HEK293 (cell line): ENCODE data around the gene SULF2.

Source experiments
- CTCF ChIA-PET: fragments of 350-600 bp; formaldehyde crosslinking; extraction: SDS; loops from one replicate; lab custom pipeline; 2021; ENCODE audit warnings: antibody characterized with exemption; lab: Yijun Ruan, JAX
- POLR2A ChIA-PET: fragments of 300-600 bp; formaldehyde crosslinking; extraction: SDS; loops from one replicate; lab custom pipeline; 2020; ENCODE audit warnings: antibody characterized with exemption, inconsistent platforms; lab: Yijun Ruan, JAX
- H3K27ac ChIP-seq: fragments of 200-500 bp; sonication (Bioruptor generic); 2 replicates; pipeline ENCODE4 v1.5.1; 2014; ENCODE audit warnings: low read depth, low read length, control low read depth, inconsistent platforms; ENCODE audit errors: extremely low read depth
- H3K36me3 ChIP-seq, 2 experiments: fragments of 200-500 bp in 1 of 2; sonication (Bioruptor generic) in 1 of 2; 1 replicate in 1 of 2; 2 replicates in 1 of 2; pipeline ENCODE4 v1.5.1; 2014 to 2017; ENCODE audit warnings: inconsistent platforms in 2 of 2, low read length in 2 of 2; ENCODE audit not compliant: control insufficient read depth in 2 of 2, insufficient read depth in 1 of 2
- H3K4me1 ChIP-seq: fragments of 200-500 bp; sonication (Bioruptor generic); 2 replicates; pipeline ENCODE4 v1.5.1; 2014; ENCODE audit warnings: mild to moderate bottlenecking, low read length, inconsistent platforms; ENCODE audit not compliant: control insufficient read depth, insufficient read depth
- H3K4me3 ChIP-seq: 2 replicates; pipeline ENCODE4 v1.5.1; 2011; ENCODE audit warnings: low read depth, mild to moderate bottlenecking, control low read depth, low read length, moderate library complexity
- H3K9me3 ChIP-seq: fragments of 200-500 bp; sonication (Bioruptor generic); 2 replicates; pipeline ENCODE4 v1.5.1; 2014; ENCODE audit warnings: low read depth, low read length, inconsistent platforms; ENCODE audit not compliant: control insufficient read depth, insufficient read depth
- AEBP2 ChIP-seq: fragments of 450-650 bp; formaldehyde crosslinking; IDR thresholded peaks from 2 replicates; pipeline ENCODE4 v1.5.1; 2016; ENCODE audit warnings: missing biosample characterization, missing genetic modification characterization, borderline replicate concordance
- GLI4 ChIP-seq: fragments of 450-650 bp; formaldehyde crosslinking; IDR thresholded peaks from 2 replicates; pipeline ENCODE4 v1.5.1; 2016; ENCODE audit warnings: missing biosample characterization, missing genetic modification characterization
- HOXA7 ChIP-seq: sonication (generic); formaldehyde crosslinking; IDR thresholded peaks from 2 replicates; pipeline ENCODE4 v1.8.1; 2022; ENCODE audit warnings: missing genetic modification reagents, borderline replicate concordance
- REPIN1 ChIP-seq: fragments of 450-650 bp; formaldehyde crosslinking; IDR thresholded peaks from 2 replicates; pipeline ENCODE4 v1.5.1; 2017; ENCODE audit warnings: missing biosample characterization, missing genetic modification characterization, low read depth
- SCRT2 ChIP-seq: fragments of 450-650 bp; formaldehyde crosslinking; IDR thresholded peaks from 2 replicates; pipeline ENCODE4 v1.5.1; 2016; ENCODE audit warnings: missing biosample characterization, missing genetic modification characterization
- ZBTB17 ChIP-seq: fragments of 450-650 bp; formaldehyde crosslinking; IDR thresholded peaks from 2 replicates; pipeline ENCODE4 v1.5.1; 2016; ENCODE audit warnings: missing biosample characterization, missing genetic modification characterization
- ZBTB20 ChIP-seq: fragments of 450-650 bp; formaldehyde crosslinking; IDR thresholded peaks from 2 replicates; pipeline ENCODE4 v1.5.1; 2016; ENCODE audit warnings: missing biosample characterization, missing genetic modification characterization
- ZBTB26 ChIP-seq: fragments of 450-650 bp; formaldehyde crosslinking; optimal IDR thresholded peaks from 2 replicates; pipeline ENCODE3; 2016; ENCODE audit warnings: missing biosample characterization, mild to moderate bottlenecking, missing genetic modification characterization
- ZNF112 ChIP-seq: fragments of 450-650 bp; formaldehyde crosslinking; IDR thresholded peaks from 2 replicates; pipeline ENCODE4 v1.5.0; 2017; ENCODE audit warnings: missing biosample characterization, missing genetic modification characterization
- ZNF148 ChIP-seq: fragments of 450-650 bp; formaldehyde crosslinking; IDR thresholded peaks from 2 replicates; pipeline ENCODE4 v1.5.0; 2017; ENCODE audit warnings: missing biosample characterization, missing genetic modification characterization, borderline replicate concordance
- ZNF221 ChIP-seq: fragments of 450-650 bp; formaldehyde crosslinking; IDR thresholded peaks from 2 replicates; pipeline ENCODE4 v1.5.1; 2017; ENCODE audit warnings: missing biosample characterization, missing genetic modification characterization, borderline replicate concordance
- ZNF292 ChIP-seq: fragments of 450-650 bp; formaldehyde crosslinking; IDR thresholded peaks from 2 replicates; pipeline ENCODE4 v1.5.1; 2016; ENCODE audit warnings: low read depth, missing biosample characterization, missing genetic modification characterization, borderline replicate concordance
- ZNF324 ChIP-seq: fragments of 450-650 bp; formaldehyde crosslinking; IDR thresholded peaks from 2 replicates; pipeline ENCODE4 v1.5.1; 2016; ENCODE audit warnings: missing biosample characterization, missing genetic modification characterization
- ZNF391 ChIP-seq: fragments of 450-650 bp; formaldehyde crosslinking; IDR thresholded peaks from 2 replicates; pipeline ENCODE4 v1.5.1; 2016; ENCODE audit warnings: low read depth, missing biosample characterization, missing genetic modification characterization, borderline replicate concordance
- ZNF518A ChIP-seq: fragments of 450-650 bp; formaldehyde crosslinking; conservative IDR thresholded peaks from 2 replicates; pipeline ENCODE4 v1.5.1; 2016; ENCODE audit warnings: low read depth, missing biosample characterization, missing genetic modification characterization
- ZNF530 ChIP-seq: fragments of 450-650 bp; formaldehyde crosslinking; IDR thresholded peaks from 2 replicates; pipeline ENCODE4 v1.5.1; 2016; ENCODE audit warnings: low read depth, missing biosample characterization, missing genetic modification characterization
- ZNF555 ChIP-seq: fragments of 450-650 bp; formaldehyde crosslinking; conservative IDR thresholded peaks from 2 replicates; pipeline ENCODE4 v1.5.1; 2017; ENCODE audit warnings: missing biosample characterization, mild to moderate bottlenecking, missing genetic modification characterization, inconsistent platforms
- ZNF571 ChIP-seq: fragments of 450-650 bp; formaldehyde crosslinking; IDR thresholded peaks from 2 replicates; pipeline ENCODE4 v1.5.0; 2017; ENCODE audit warnings: missing biosample characterization, missing genetic modification characterization
- ZNF76 ChIP-seq: fragments of 450-650 bp; formaldehyde crosslinking; IDR thresholded peaks from 2 replicates; pipeline ENCODE4; 2016; ENCODE audit warnings: low read depth, missing biosample characterization, missing genetic modification characterization, borderline replicate concordance
- ZNF777 ChIP-seq: fragments of 450-650 bp; formaldehyde crosslinking; IDR thresholded peaks from 2 replicates; pipeline ENCODE4 v1.5.1; 2017; ENCODE audit warnings: missing biosample characterization, missing genetic modification characterization, borderline replicate concordance
- ZNF830 ChIP-seq: fragments of 450-650 bp; IDR thresholded peaks from 2 replicates; pipeline ENCODE4 v1.5.0; 2018; ENCODE audit warnings: missing biosample characterization, missing genetic modification characterization, low read depth, mild to moderate bottlenecking, moderate library complexity
- ZSCAN16 ChIP-seq: fragments of 450-650 bp; formaldehyde crosslinking; IDR thresholded peaks from 2 replicates; pipeline ENCODE4 v1.5.1; 2016; ENCODE audit warnings: missing biosample characterization, missing genetic modification characterization

Gene SULF2

GRCh38 chr20:47618479-47618878, 166.8 kb downstream of the SULF2 start:
- H3K4me3 ChIP-seq, result no peak overlapping the region
- H3K9me3 ChIP-seq, result no peaks in the 10 kb centered on the region
- CTCF ChIA-PET, result interaction anchor here (0.6 to 3.5 kb wide), 4 partner anchors 19 to 345 kb away, joined by 3 to 38 read pairs (median 4); no protein-coding TSS in a partner anchor
- H3K36me3 ChIP-seq, result peaks cover 0 to 3% of the 10 kb centered on the region in 2 experiments; a peak in 1 of 3 replicates
- POLR2A ChIA-PET, result no interaction called here
- H3K27ac ChIP-seq, result no peak overlapping the region
- TF ChIP-seq ZNF148 (tag by site-specific recombination) (no peak), ZBTB26 (tag by site-specific recombination) (no peak), ZNF324 (tag by site-specific recombination) (no peak), ZBTB20 (tag by site-specific recombination) (no peak), ZNF76 (tag by site-specific recombination) (no peak), ZNF571 (no peak), ZNF391 (tag by site-specific recombination) (no peak), ZNF112 (tag by site-specific recombination) (no peak), ZNF830 (no peak), ZNF292 (tag by site-specific recombination) (no peak), AEBP2 (tag by site-specific recombination) (no peak), ZNF530 (tag by site-specific recombination) (no peak), ZNF221 (tag by site-specific recombination) (no peak)
- no peaks in the 10 kb centered on the region for H3K4me1 ChIP-seq

- Histone ChIP-seq H3K4me1 (no peaks in the 10 kb centered on the region), H3K36me3 (no peaks in the 10 kb centered on the region), H3K27ac (no peak overlapping the region), H3K9me3 (no peaks in the 10 kb centered on the region), H3K4me3 (no peak overlapping the region)
- ChIA-PET POLR2A (no interaction called here), CTCF (interaction anchor here (0.6 to 1.8 kb wide), 5 partner anchors 135 to 1005 kb away, joined by 3 to 5 read pairs (median 4); no protein-coding TSS in a partner anchor)
- TF ChIP-seq GLI4 (tag by site-specific recombination) (no peak), ZNF518A (tag by site-specific recombination) (no peak), ZBTB17 (tag by site-specific recombination) (no peak), ZNF777 (tag by site-specific recombination) (no peak), HOXA7 (CRISPR knock-in tag) (no peak), ZNF571 (no peak), ZNF555 (tag by site-specific recombination) (no peak), ZSCAN16 (tag by site-specific recombination) (no peak), REPIN1 (tag by site-specific recombination) (no peak), SCRT2 (no peak)
Measured at GRCh38 chr20:47614703-47615309, 170.5 kb downstream of the SULF2 start.
